Astrocyte of the cerebellum (primary cell): ENCODE results near the gene CNPPD1.
A peak's percentile ranks its signal among the peaks of the same experiment; 100 is the strongest.

Experiments used
- DNase-seq: peaks from one replicate; pipeline ENCODE4 v3.0.0-alpha.2; 2011; ENCODE audit warnings: low read depth
- H3K4me3 ChIP-seq: 2 replicates; pipeline ENCODE4 v1.5.1; 2011; ENCODE audit warnings: mild to moderate bottlenecking, low read depth, low read length, moderate library complexity
- CTCF ChIP-seq: IDR thresholded peaks from 2 replicates; pipeline ENCODE4 v1.5.1; 2012; ENCODE audit warnings: low read length, low read depth, moderate library complexity, mild to moderate bottlenecking; ENCODE audit errors: missing control alignments
- in situ Hi-C: cut with HindIII; loops from 2 replicates; pipeline ENCODE4 v1.10.0; 2017; ENCODE audit warnings: low sequenced_read_pairs

CNPPD1 gene

GRCh38 chr2:219178377-219179175 lies 1.9 kb upstream of the CNPPD1 start:
- no peak for TF ChIP-seq CTCF
- in situ Hi-C loops: no loop called here
- H3K4me3 ChIP-seq: peak overlapping the region; percentile 80
- no peak for DNase-seq

- in situ Hi-C loops: no loop called here
- H3K4me3 ChIP-seq: peak within 1 kb of the TSS; percentile 80
- peak; percentile 14 for TF ChIP-seq CTCF
- DNase-seq: peak; percentile 59
These were observed 1.0 kb upstream of the CNPPD1 start, which contains the start of gene RETREG2 for GRCh38 chr2:219177552-219178376. Gene RETREG2 (plus strand): TSS chr2:219178275. CDS start chr2:219178353, 78 bp downstream.

GRCh38 chr2:219175928-219176817 lies 552 bp downstream of the CNPPD1 start:
- DNase-seq: no peak
- in situ Hi-C loops: no loop called here
- no peak for TF ChIP-seq CTCF
- peak overlapping the region; percentile 80 for H3K4me3 ChIP-seq

DNA sequence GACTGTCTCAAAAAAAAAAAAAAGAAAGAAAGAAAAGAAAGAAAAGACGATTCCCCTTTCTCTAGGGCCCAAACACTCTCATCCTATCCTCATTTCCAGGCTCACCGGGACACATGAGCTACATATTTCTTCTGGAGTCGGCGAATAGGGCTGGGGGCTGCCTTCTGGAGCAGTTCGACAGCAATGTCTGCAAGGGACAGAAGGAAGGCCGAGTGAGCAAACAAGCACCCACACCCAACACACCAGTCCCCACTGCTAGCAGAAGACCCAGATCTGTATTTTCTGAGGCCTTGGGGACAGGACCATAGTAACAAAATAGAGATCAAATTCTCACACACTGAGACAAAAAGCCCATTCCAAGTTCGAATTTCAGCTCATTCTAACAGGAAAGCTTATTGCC lies 1.2 kb downstream of the CNPPD1 start:
- TF ChIP-seq CTCF: no peak
- peak overlapping the region; percentile 80 for H3K4me3 ChIP-seq
- no peak for DNase-seq
- in situ Hi-C loops: no loop called here

- in situ Hi-C loops: no loop called here
- no peak for DNase-seq
- no peak for TF ChIP-seq CTCF
- no peak overlapping the region for H3K4me3 ChIP-seq
These were observed 1.9 kb downstream of the CNPPD1 start for GRCh38 chr2:219174801-219175200.

DNA sequence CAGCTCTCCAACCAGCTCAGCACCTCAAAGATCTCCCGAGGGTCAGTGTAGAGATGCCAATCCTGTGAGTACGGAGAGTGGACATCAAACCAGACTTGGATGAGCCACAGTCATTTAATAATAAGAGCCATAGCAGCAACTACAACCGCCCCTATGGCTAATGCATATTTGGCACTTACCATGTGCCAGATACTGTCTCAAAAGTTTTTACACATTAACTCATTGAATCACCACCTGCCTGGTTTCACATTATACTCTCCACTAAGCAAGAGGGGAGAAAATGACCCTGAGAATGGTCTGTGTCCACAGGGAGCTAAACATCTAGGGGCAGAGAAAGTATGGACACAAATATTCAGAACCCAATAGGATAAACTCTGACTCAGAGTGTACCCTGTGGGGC lies 2.6 kb downstream of the CNPPD1 start:
- H3K4me3 ChIP-seq: no peak overlapping the region
- in situ Hi-C loops: no loop called here

More for the DNA sequence above, 2.6 kb downstream of the CNPPD1 start:
- DNase-seq: no peak
- TF ChIP-seq CTCF: no peak
